NCI-H1105 treated with DMSO at 0.1 percent for 48 hours (cell line): ENCODE results near the gene AKT1.

Experiments
- DNase-seq: peaks from one replicate; lab custom pipeline; 2025; lab: John Stamatoyannopoulos, UW

AKT1 gene

GRCh38 chr14:104786091-104786586, 9.4 kb downstream of the AKT1 start:
- DNase-seq: no peak

- DNase-seq: no peak
Observed at GRCh38 chr14:104785708-104786080, 9.9 kb downstream of the AKT1 start.

GRCh38 chr14:104784846-104785707, 10.5 kb downstream of the AKT1 start:
- DNase-seq: peak; percentile 79

GRCh38 chr14:104784218-104784568, 11.4 kb downstream of the AKT1 start:
- DNase-seq: no peak

GRCh38 chr14:104783484-104784217, 11.9 kb downstream of the AKT1 start:
- no peak for DNase-seq

GRCh38 chr14:104782808-104783139, 12.8 kb downstream of the AKT1 start:
- DNase-seq: no peak

- DNase-seq: no peak
Observed at GRCh38 chr14:104782086-104782807, 13.3 kb downstream of the AKT1 start.

GRCh38 chr14:104781271-104782077, 14.1 kb downstream of the AKT1 start:
- DNase-seq: no peak

- no peak for DNase-seq
Observed at GRCh38 chr14:104780513-104781030, 15.0 kb downstream of the AKT1 start.

- no peak for DNase-seq
Observed at GRCh38 chr14:104779776-104780512, 15.6 kb downstream of the AKT1 start.

- DNase-seq: no peak
Observed at GRCh38 chr14:104778694-104779331, 16.7 kb downstream of the AKT1 start.

- no peak for DNase-seq
Observed at GRCh38 chr14:104777808-104778249, 17.7 kb downstream of the AKT1 start.

GRCh38 chr14:104776961-104777807, 18.4 kb downstream of the AKT1 start:
- no peak for DNase-seq

GRCh38 chr14:104776481-104776880, 19.1 kb downstream of the AKT1 start:
- no peak for DNase-seq

GRCh38 chr14:104775073-104775489, 20.5 kb downstream of the AKT1 start:
- no peak for DNase-seq

GRCh38 chr14:104774453-104775072, 21.0 kb downstream of the AKT1 start:
- DNase-seq: no peak

GRCh38 chr14:104773505-104774452, 21.8 kb downstream of the AKT1 start:
- DNase-seq: no peak
